K562 (cell line): ENCODE results near the gene LRRC4C. TPM values are rescaled to one million over a fixed set of nuclear protein-coding genes. Genes with fewer than 3 reads are reported as not detected.

Experiments
- ATAC-seq: fragments of 200-7000 bp; cut with Tn5 transposase; 3 replicates; pipeline ENCODE4 v1.9.1; 2020; ENCODE audit warnings: moderate library complexity
- BruUV-seq: library from RNA; stranded (reverse); fragments of 400-500 nt; replicated peaks from 2 replicates; lab custom pipeline; 2021; lab: Mats Ljungman, UMichigan
- CTCF ChIA-PET: fragments of 300-600 bp; formaldehyde crosslinking; extraction: SDS; loops from one replicate; lab custom pipeline; 2021; ENCODE audit warnings: low intra/inter-chr PET ratio; lab: Yijun Ruan, JAX
- POLR2A ChIA-PET: fragments of 300-600, 350-650 bp; sonication (Branson Sonifier 250); formaldehyde crosslinking; extraction: SDS; loops from one replicate; lab custom pipeline; 2021; ENCODE audit warnings: antibody characterized with exemption, inconsistent platforms; lab: Yijun Ruan, JAX
- DNase-seq, 4 experiments: peaks; one replicate each; pipeline versions ENCODE4 v3.0.0 to v3.0.0-alpha.2; 2011 to 2018; ENCODE audit warnings: low spot score in 3 of 4, mixed read lengths in 3 of 4; ENCODE audit errors: extremely low read depth in 1 of 4
- FAIRE-seq: peaks from 2 replicates; lab custom pipeline; 2011; peaks lifted over from hg19 to GRCh38; lab: Jason Lieb, UNC
- H2AFZ ChIP-seq: 2 replicates; pipeline ENCODE4 v1.6.0; 2011; ENCODE audit warnings: low read depth, low read length, control low read depth, inconsistent platforms
- H3K27ac ChIP-seq: fragments of 200-600 bp; 3 replicates; pipeline ENCODE4 v1.8.0; 2011; ENCODE audit warnings: low read depth, mild to moderate bottlenecking, control low read depth, inconsistent platforms, low read length, moderate library complexity, mixed read lengths; ENCODE audit errors: extremely low read depth
- H3K27me3 ChIP-seq, 2 experiments: fragments of 300-600 bp in 1 of 2; 2 replicates in 1 of 2; 3 replicates in 1 of 2; pipeline versions ENCODE4 v1.6.0 to v1.8.0; 2011; ENCODE audit warnings: inconsistent platforms in 2 of 2, low read length in 2 of 2, mild to moderate bottlenecking in 1 of 2, mixed read lengths in 1 of 2, moderate library complexity in 1 of 2; ENCODE audit not compliant: control insufficient read depth in 2 of 2, insufficient read depth in 2 of 2
- H3K36me3 ChIP-seq: fragments of 300-600 bp; 3 replicates; pipeline ENCODE4 v1.8.0; 2011; ENCODE audit warnings: mild to moderate bottlenecking, low read length, inconsistent platforms; ENCODE audit not compliant: control insufficient read depth, insufficient read depth
- H3K4me1 ChIP-seq, 2 experiments: fragments of 200-600 bp in 1 of 2; replicated peaks in 1 of 2; 2 replicates in 1 of 2; 3 replicates in 1 of 2; pipeline versions ENCODE4 v1.5.1 to v1.8.0; 2011; ENCODE audit warnings: inconsistent platforms in 2 of 2, low read length in 2 of 2, mild to moderate bottlenecking in 1 of 2, mixed read lengths in 1 of 2, moderate library complexity in 1 of 2; ENCODE audit not compliant: control insufficient read depth in 2 of 2, insufficient read depth in 2 of 2
- H3K4me2 ChIP-seq: 2 replicates; pipeline ENCODE4 v1.6.1; 2011; ENCODE audit warnings: low read length, control low read depth, inconsistent platforms, mixed read lengths; ENCODE audit not compliant: insufficient read depth
- H3K4me3 ChIP-seq: fragments of 200-600 bp; sonication (generic), shearing (Covaris generic); 2 replicates; pipeline ENCODE4 v1.5.1; 2016; ENCODE audit warnings: control low read depth, inconsistent platforms
- H3K79me2 ChIP-seq: fragments of 200-600 bp; 3 replicates; pipeline ENCODE4 v1.8.0; 2011; ENCODE audit warnings: low read length, inconsistent platforms; ENCODE audit not compliant: control insufficient read depth, insufficient read depth
- H3K9ac ChIP-seq, 2 experiments: 2 replicates each; pipeline versions ENCODE4 v1.6.0 to v1.6.1; 2011; ENCODE audit warnings: low read depth in 2 of 2, low read length in 2 of 2, control low read depth in 1 of 2, inconsistent platforms in 1 of 2, mild to moderate bottlenecking in 1 of 2, mixed read lengths in 1 of 2; ENCODE audit not compliant: insufficient read depth in 1 of 2
- H3K9me1 ChIP-seq: one replicate; pipeline ENCODE4 v1.6.0; 2011; ENCODE audit warnings: inconsistent platforms, mild to moderate bottlenecking, low read length, moderate library complexity; ENCODE audit not compliant: control insufficient read depth, insufficient read depth
- H3K9me3 ChIP-seq: replicated peaks from 2 replicates; pipeline ENCODE4 v1.5.1; 2011; ENCODE audit warnings: low read depth, low read length, inconsistent platforms; ENCODE audit not compliant: control insufficient read depth, insufficient read depth
- H4K20me1 ChIP-seq: replicated peaks from 2 replicates; pipeline ENCODE4 v1.6.1; 2011; ENCODE audit warnings: low read length, inconsistent platforms, mixed read lengths; ENCODE audit not compliant: control insufficient read depth, insufficient read depth
- BCOR ChIP-seq: fragments of 450-650 bp; IDR thresholded peaks from 2 replicates; pipeline ENCODE4 v1.6.1; 2016
- DDX20 ChIP-seq: fragments of 450-650 bp; IDR thresholded peaks from 2 replicates; pipeline ENCODE4 v1.6.1; 2016; ENCODE audit warnings: missing genetic modification characterization, low read depth, mild to moderate bottlenecking, missing compliant biosample characterization, moderate library complexity
- SAFB ChIP-seq: fragments of 200-400 bp; formaldehyde crosslinking; IDR thresholded peaks from 2 replicates; pipeline ENCODE4 v1.6.1; 2017; ENCODE audit warnings: low read depth, low read length, borderline replicate concordance
- SMARCE1 ChIP-seq: fragments of 450-650 bp; IDR thresholded peaks from 2 replicates; pipeline ENCODE4 v1.7.1; 2016; ENCODE audit warnings: mild to moderate bottlenecking
- TEAD1 ChIP-seq, 2 experiments: fragments of 450-650 bp in 1 of 2; sonication (generic) in 1 of 2; formaldehyde crosslinking; IDR thresholded peaks; 2 replicates each; pipeline versions ENCODE4 v1.4.0 to v1.8.0; 2020 to 2022; ENCODE audit warnings: mild to moderate bottlenecking in 2 of 2, missing genetic modification reagents in 1 of 2
- ZC3H8 ChIP-seq: fragments of 450-650 bp; IDR thresholded peaks from 2 replicates; pipeline ENCODE4 v1.6.1; 2017
- ZNF146 ChIP-seq: IDR thresholded peaks from one replicate; pipeline ENCODE4 v1.6.1; 2018; ENCODE audit warnings: missing compliant biosample characterization; ENCODE audit not compliant: unreplicated experiment
- WGBS: fragments of 100-300 bp; shearing (Covaris generic); methylation state at CpG from one replicate; pipeline ENCODE4 v1.1.6; 2016; ENCODE audit warnings: low coverage, mixed read lengths; ENCODE audit not compliant: insufficient coverage; ENCODE audit errors: missing lambda C conversion rate; 5-methylcytosine and 5-hydroxymethylcytosine counted together
- in situ Hi-C: fragments of 300-500 bp; cut with MboI; formaldehyde crosslinking; loops from 4 replicates; pipeline ENCODE4 v1.15.0; 2018; ENCODE audit warnings: inconsistent platforms, mixed read lengths
- intact Hi-C: fragments of 100-400 bp; cut with micrococcal nuclease; formaldehyde crosslinking; loops from 2 replicates; pipeline ENCODE4 v1.14.2; 2022
- polyA plus RNA-seq, 8 experiments: library from polyadenylated mRNA; depleted of rRNA in 4 of 8; stranded (reverse) in 5 of 8; unstranded in 3 of 8; fragments of >200 nt; fragmentation: Nextera tagmentation in 2 of 8; fragmentation: Illumina TruSeq in 1 of 8; extraction: Ambion mirVana in 2 of 8; extraction: Trizol in 1 of 8; gene quantifications; 2 replicates each; pipeline versions ENCODE4 v1.2.1 to v1.2.3, GENCODE V29; 2011 to 2014; ENCODE audit warnings: inconsistent platforms in 1 of 8, missing spikeins in 1 of 8
- total RNA-seq, 7 experiments: library from RNA; depleted of rRNA in 6 of 7; stranded (reverse); fragments of >200 nt in 6 of 7; fragmentation: Illumina TruSeq in 2 of 7; extraction: Trizol in 2 of 7; gene quantifications; 2 replicates each; pipeline versions ENCODE4 v1.2.1 to v1.2.3, GENCODE V29; 2011 to 2021; ENCODE audit warnings: low replicate concordance in 1 of 7
- TF ChIP-seq, protein P1 (sequence below): fragments of 250-450 bp; sonication (Bioruptor Pico); IDR thresholded peaks from 2 replicates; pipeline ENCODE4 v1.4.0; 2020; ENCODE audit warnings: mild to moderate bottlenecking
- TF ChIP-seq, protein P2 (sequence below): fragments of 250-450 bp; sonication (Bioruptor Pico); IDR thresholded peaks from 2 replicates; pipeline ENCODE4 v1.8.0; 2021; ENCODE audit warnings: moderate library complexity, mild to moderate bottlenecking, inconsistent platforms
- TF ChIP-seq, protein P3 (sequence below): fragments of 250-450 bp; sonication (Bioruptor Pico); IDR thresholded peaks from 2 replicates; pipeline ENCODE4 v1.4.0; 2020; ENCODE audit warnings: mild to moderate bottlenecking, moderate library complexity
- TF ChIP-seq, protein P4 (sequence below): fragments of 450-650 bp; IDR thresholded peaks from 2 replicates; pipeline ENCODE4 v1.6.1; 2017; ENCODE audit warnings: antibody characterized with exemption, mild to moderate bottlenecking
- TF ChIP-seq, protein P5 (sequence below): sonication (generic); formaldehyde crosslinking; IDR thresholded peaks from 2 replicates; pipeline ENCODE4 v1.8.0; 2022; ENCODE audit warnings: missing genetic modification reagents, mild to moderate bottlenecking, borderline replicate concordance

The LRRC4C gene
- total and polyA plus RNA-seq, 9 of the 15 experiments (the other 6 are each of a cell fraction or from before 2014, with no cell fraction given): not detected

DNA sequence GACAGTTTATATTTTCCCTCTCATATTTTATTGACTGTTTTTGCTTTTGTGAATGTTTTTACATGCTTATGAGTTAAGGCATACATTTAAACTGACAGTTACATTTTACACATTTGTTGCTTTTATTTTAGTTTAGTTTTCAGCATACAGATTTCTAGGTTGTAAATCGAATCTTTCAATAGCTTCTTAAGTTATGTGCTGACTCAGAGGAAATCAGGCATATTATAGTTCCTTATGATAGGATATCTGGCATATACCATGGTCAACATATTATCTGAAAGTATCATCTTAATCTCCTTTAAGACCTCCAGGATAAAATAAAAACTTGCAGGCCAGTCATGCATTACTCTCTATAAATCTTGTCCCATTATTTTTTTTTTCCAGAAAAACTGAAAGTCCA lies 916.6 kb downstream of the LRRC4C start (continued):
- TF ChIP-seq, protein P1, sequence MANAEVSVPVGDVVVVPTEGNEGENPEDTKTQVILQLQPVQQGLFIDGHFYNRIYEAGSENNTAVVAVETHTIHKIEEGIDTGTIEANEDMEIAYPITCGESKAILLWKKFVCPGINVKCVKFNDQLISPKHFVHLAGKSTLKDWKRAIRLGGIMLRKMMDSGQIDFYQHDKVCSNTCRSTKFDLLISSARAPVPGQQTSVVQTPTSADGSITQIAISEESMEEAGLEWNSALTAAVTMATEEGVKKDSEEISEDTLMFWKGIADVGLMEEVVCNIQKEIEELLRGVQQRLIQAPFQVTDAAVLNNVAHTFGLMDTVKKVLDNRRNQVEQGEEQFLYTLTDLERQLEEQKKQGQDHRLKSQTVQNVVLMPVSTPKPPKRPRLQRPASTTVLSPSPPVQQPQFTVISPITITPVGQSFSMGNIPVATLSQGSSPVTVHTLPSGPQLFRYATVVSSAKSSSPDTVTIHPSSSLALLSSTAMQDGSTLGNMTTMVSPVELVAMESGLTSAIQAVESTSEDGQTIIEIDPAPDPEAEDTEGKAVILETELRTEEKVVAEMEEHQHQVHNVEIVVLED (CRISPR knock-in tag): no peak
- TF ChIP-seq DDX20 (tag) (no peak), SAFB (no peak)

DNA sequence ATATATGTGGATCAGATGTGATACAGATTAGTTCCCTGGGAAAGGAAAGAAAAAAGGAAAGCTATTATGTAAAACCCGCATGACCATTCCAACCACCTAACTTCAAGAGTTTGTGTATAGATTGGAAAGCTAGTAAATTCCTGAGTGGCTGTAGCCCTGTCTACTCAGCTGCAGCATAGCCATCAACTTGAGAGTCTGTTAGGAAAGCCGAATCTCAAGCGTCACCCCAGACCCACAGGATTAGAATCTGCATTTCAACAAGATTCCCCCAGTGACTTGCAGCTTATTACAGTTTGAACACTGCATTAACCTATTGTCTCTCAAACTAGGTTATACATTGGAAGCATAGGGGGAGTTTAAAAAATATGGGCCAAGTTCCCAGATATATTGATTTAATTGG lies 921.7 kb downstream of the LRRC4C start:
- DNase-seq (no peak), ATAC-seq (no peak), FAIRE-seq (no peak)
- Histone ChIP-seq H4K20me1 (no peaks in the 10 kb centered on the region), H3K9me3 (no peaks in the 10 kb centered on the region), H3K9me1 (no peaks in the 10 kb centered on the region), H3K4me3 (no peak overlapping the region), H3K27ac (no peak overlapping the region), H3K79me2 (no peaks in the 10 kb centered on the region), H3K27me3 (no peaks in the 10 kb centered on the region), H3K4me1 (no peaks in the 10 kb centered on the region), H2AFZ (no peak overlapping the region), H3K9ac (no peak overlapping the region), H3K36me3 (no peaks in the 10 kb centered on the region), H3K4me2 (no peak overlapping the region)
- no TSS peak for BruUV-seq
- in situ Hi-C loops: no loop called here
- intact Hi-C loops: no loop called here
- WGBS: 0% methylated on average over 3 of the region's 3 CpGs
- ChIA-PET POLR2A (no interaction called here), CTCF (no interaction called here)
- TF ChIP-seq TEAD1 (CRISPR knock-in tag; IDR thresholded peaks at IDR 0.05) (no peak), BCOR (no peak), ZC3H8 (no peak), ZNF146 (no peak), SMARCE1 (no peak)
- TF ChIP-seq, protein P2, sequence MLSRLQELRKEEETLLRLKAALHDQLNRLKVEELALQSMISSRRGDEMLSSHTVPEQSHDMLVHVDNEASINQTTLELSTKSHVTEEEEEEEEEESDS (CRISPR knock-in tag): no peak
- TF ChIP-seq, protein P3, sequence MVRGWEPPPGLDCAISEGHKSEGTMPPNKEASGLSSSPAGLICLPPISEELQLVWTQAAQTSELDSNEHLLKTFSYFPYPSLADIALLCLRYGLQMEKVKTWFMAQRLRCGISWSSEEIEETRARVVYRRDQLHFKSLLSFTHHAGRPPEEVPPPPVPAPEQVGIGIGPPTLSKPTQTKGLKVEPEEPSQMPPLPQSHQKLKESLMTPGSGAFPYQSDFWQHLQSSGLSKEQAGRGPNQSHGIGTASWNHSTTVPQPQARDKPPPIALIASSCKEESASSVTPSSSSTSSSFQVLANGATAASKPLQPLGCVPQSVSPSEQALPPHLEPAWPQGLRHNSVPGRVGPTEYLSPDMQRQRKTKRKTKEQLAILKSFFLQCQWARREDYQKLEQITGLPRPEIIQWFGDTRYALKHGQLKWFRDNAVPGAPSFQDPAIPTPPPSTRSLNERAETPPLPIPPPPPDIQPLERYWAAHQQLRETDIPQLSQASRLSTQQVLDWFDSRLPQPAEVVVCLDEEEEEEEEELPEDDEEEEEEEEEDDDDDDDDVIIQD (CRISPR knock-in tag): no peak
- TF ChIP-seq, protein P4, sequence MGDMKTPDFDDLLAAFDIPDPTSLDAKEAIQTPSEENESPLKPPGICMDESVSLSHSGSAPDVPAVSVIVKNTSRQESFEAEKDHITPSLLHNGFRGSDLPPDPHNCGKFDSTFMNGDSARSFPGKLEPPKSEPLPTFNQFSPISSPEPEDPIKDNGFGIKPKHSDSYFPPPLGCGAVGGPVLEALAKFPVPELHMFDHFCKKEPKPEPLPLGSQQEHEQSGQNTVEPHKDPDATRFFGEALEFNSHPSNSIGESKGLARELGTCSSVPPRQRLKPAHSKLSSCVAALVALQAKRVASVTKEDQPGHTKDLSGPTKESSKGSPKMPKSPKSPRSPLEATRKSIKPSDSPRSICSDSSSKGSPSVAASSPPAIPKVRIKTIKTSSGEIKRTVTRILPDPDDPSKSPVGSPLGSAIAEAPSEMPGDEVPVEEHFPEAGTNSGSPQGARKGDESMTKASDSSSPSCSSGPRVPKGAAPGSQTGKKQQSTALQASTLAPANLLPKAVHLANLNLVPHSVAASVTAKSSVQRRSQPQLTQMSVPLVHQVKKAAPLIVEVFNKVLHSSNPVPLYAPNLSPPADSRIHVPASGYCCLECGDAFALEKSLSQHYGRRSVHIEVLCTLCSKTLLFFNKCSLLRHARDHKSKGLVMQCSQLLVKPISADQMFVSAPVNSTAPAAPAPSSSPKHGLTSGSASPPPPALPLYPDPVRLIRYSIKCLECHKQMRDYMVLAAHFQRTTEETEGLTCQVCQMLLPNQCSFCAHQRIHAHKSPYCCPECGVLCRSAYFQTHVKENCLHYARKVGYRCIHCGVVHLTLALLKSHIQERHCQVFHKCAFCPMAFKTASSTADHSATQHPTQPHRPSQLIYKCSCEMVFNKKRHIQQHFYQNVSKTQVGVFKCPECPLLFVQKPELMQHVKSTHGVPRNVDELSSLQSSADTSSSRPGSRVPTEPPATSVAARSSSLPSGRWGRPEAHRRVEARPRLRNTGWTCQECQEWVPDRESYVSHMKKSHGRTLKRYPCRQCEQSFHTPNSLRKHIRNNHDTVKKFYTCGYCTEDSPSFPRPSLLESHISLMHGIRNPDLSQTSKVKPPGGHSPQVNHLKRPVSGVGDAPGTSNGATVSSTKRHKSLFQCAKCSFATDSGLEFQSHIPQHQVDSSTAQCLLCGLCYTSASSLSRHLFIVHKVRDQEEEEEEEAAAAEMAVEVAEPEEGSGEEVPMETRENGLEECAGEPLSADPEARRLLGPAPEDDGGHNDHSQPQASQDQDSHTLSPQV: no peak
- TF ChIP-seq, protein P5, sequence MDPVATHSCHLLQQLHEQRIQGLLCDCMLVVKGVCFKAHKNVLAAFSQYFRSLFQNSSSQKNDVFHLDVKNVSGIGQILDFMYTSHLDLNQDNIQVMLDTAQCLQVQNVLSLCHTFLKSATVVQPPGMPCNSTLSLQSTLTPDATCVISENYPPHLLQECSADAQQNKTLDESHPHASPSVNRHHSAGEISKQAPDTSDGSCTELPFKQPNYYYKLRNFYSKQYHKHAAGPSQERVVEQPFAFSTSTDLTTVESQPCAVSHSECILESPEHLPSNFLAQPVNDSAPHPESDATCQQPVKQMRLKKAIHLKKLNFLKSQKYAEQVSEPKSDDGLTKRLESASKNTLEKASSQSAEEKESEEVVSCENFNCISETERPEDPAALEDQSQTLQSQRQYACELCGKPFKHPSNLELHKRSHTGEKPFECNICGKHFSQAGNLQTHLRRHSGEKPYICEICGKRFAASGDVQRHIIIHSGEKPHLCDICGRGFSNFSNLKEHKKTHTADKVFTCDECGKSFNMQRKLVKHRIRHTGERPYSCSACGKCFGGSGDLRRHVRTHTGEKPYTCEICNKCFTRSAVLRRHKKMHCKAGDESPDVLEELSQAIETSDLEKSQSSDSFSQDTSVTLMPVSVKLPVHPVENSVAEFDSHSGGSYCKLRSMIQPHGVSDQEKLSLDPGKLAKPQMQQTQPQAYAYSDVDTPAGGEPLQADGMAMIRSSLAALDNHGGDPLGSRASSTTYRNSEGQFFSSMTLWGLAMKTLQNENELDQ (CRISPR knock-in tag): no peak
